HG03520 (cell line): ENCODE data around the gene ATP4A.

ENCODE experiments used
- ATAC-seq: cut with Tn5 transposase; IDR thresholded peaks from one replicate; pipeline ENCODE4 v1.9.1; 2021; ENCODE audit warnings: mild to moderate bottlenecking, moderate library complexity; ENCODE audit not compliant: unreplicated experiment

ATP4A gene

DNA sequence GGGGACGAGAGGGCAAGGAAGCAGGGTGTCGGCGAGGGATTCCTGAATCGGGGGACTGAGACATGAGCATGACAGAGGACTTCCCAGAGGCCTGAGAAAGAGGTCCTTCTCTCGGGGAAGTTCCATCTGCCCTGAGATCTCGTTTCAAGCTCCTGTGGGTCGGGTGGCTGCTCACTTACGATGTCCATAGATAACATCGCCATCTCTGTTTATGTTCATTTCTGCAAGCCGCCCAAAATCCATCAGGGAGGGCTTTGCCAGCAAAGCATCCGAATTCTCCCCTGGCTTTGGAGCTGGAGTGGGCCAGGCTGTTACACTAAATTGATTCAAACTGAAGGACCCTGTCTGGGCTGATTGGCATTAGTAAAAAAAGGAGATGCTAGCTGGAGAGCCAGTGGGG lies 55.9 kb downstream of the ATP4A start:
- no peak for ATAC-seq

DNA sequence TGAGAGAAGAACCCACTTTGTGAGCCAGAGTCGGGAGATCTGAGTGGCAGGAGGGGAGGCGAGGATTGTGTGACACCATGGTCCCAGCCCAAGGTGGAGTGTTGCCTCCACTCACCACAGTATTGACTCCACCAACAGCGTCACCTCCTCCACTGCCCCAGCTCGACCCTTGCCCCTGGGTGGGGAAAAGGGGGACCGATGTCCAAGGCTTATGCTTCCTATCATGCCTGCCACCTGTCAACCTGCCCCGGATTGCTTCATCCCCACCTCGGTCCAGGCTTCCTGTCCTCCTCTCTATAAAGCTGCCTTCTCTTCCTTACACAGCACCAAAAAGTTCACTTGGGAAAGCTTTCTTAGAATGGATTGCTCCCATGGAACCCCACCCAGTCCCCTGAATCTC lies 57.4 kb downstream of the ATP4A start:
- ATAC-seq, result no peak

DNA sequence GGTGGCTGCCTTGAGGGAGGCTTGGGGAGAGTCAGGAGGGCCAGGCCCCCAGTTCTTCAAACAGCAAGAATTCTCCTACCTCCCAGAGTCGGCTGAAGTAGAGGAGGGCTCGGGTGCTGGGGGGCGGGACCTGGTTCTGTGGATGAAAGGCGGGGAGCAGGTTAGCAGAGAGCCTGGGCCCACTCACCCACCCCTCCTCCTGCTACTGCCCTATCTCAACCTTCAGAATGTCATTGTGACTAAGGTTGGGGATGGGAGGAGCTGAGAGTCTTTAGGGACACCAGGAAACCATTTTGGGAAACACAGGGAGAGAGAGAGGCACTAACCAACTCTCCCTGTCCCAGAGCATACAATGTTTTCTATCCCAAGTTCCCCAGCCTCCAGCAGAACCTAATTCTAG lies 60.7 kb downstream of the ATP4A start:
- no peak for ATAC-seq

DNA sequence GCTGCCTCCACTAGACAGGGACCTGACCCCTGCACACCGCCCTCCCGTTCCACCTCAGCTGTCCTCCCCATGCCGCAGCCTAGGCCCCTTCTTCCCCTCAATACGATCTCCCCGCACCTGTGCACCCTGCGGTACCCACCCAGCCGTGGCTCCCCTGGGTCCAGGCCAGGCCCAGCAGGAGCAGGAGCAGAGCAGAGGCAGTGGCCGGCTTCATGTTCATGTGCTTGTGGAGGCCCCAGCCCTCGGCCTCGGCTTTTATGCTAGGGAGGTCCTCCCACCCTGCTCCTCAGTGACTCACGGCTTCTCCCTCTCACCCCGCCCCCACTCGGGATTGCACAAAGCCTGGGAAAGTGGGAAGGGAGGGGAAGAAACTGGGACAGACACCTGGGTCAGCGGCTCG lies 61.8 kb downstream of the ATP4A start:
- ATAC-seq, result no peak

GRCh38 chr19:35500611-35501010 lies 62.8 kb downstream of the ATP4A start:
- ATAC-seq, result no peak
